WTC11 (cell line): Measurements from ENCODE around the gene NOC2L. TPM values are rescaled to one million over a fixed set of nuclear protein-coding genes. Genes with fewer than 3 reads are reported as not detected.

Experiments used
- ATAC-seq: fragments of 200-7000 bp; cut with Tn5 transposase; 2 replicates; pipeline ENCODE4 v1.10.0; 2021; ENCODE audit warnings: mild to moderate bottlenecking, moderate library complexity
- CTCF ChIA-PET: fragments of 300-600 bp; sonication (Branson Sonifier 250); formaldehyde crosslinking; loops from one replicate; lab custom pipeline; 2021; ENCODE audit warnings: antibody characterized with exemption; lab: Charles Lee
- POLR2A ChIA-PET: fragments of 350-600 bp; sonication (Branson Sonifier 250); formaldehyde crosslinking; loops from one replicate; lab custom pipeline; 2021; ENCODE audit warnings: antibody characterized with exemption; lab: Charles Lee
- DNase-seq: peaks from one replicate; pipeline ENCODE4 v3.0.0; 2021; ENCODE audit warnings: low spot score
- H3K27ac Mint-ChIP-seq: 2 replicates; pipeline ENCODE4 v1.8.0; 2021; ENCODE audit warnings: mixed read lengths
- H3K27me3 Mint-ChIP-seq: 2 replicates; pipeline ENCODE4 v1.8.0; 2021; ENCODE audit warnings: low read depth, mild to moderate bottlenecking, moderate library complexity, mixed read lengths
- H3K36me3 Mint-ChIP-seq: 2 replicates; pipeline ENCODE4 v1.8.0; 2021; ENCODE audit warnings: mixed read lengths
- H3K4me1 Mint-ChIP-seq: 2 replicates; pipeline ENCODE4 v1.8.0; 2022; ENCODE audit warnings: mixed read lengths
- H3K4me3 Mint-ChIP-seq: 2 replicates; pipeline ENCODE4 v1.8.0; 2021; ENCODE audit warnings: mild to moderate bottlenecking, moderate library complexity, mixed read lengths
- H3K9me3 Mint-ChIP-seq: 2 replicates; pipeline ENCODE4 v1.8.0; 2021; ENCODE audit warnings: mixed read lengths
- ATF6 ChIP-seq: sonication (generic); formaldehyde crosslinking; IDR thresholded peaks from 2 replicates; pipeline ENCODE4 v1.8.1; 2023; ENCODE audit warnings: mild to moderate bottlenecking, missing genetic modification reagents
- FOXK1 ChIP-seq: sonication (generic); formaldehyde crosslinking; IDR thresholded peaks from 2 replicates; pipeline ENCODE4 v1.8.0; 2022; ENCODE audit warnings: mild to moderate bottlenecking, moderate library complexity, missing genetic modification reagents
- IRF2 ChIP-seq: sonication (generic); formaldehyde crosslinking; IDR thresholded peaks from 2 replicates; pipeline ENCODE4 v1.8.0; 2022; ENCODE audit warnings: low read depth, missing genetic modification reagents, borderline replicate concordance
- SP1 ChIP-seq: sonication (generic); formaldehyde crosslinking; conservative IDR thresholded peaks from 2 replicates; pipeline ENCODE4 v1.8.1; 2022; ENCODE audit warnings: missing genetic modification reagents
- ZNF121 ChIP-seq: sonication (generic); formaldehyde crosslinking; IDR thresholded peaks from 2 replicates; pipeline ENCODE4 v1.8.0; 2023; ENCODE audit warnings: missing genetic modification reagents
- ZNF416 ChIP-seq: fragments of 250-450 bp; sonication (Bioruptor Pico); IDR thresholded peaks from 2 replicates; pipeline ENCODE4 v1.9.0; 2021; ENCODE audit warnings: mild to moderate bottlenecking, inconsistent platforms
- ZNF532 ChIP-seq: fragments of 250-450 bp; sonication (Bioruptor Pico); IDR thresholded peaks from 2 replicates; pipeline ENCODE4 v1.9.0; 2021; ENCODE audit warnings: mild to moderate bottlenecking, borderline replicate concordance
- total RNA-seq: library from RNA; stranded (reverse); gene quantifications from 3 replicates; pipeline ENCODE4 v1.2.3, GENCODE V29; 2021
- TF ChIP-seq, protein P1 (sequence below): sonication (generic); formaldehyde crosslinking; IDR thresholded peaks from 2 replicates; pipeline ENCODE4 v1.8.0; 2022; ENCODE audit warnings: mild to moderate bottlenecking, missing genetic modification reagents
- TF ChIP-seq, protein P2 (sequence below): sonication (generic); formaldehyde crosslinking; IDR thresholded peaks from 2 replicates; pipeline ENCODE4 v1.8.1; 2023; ENCODE audit warnings: mild to moderate bottlenecking, moderate library complexity, missing genetic modification reagents
- TF ChIP-seq, protein P3 (sequence below): fragments of 250-450 bp; sonication (Bioruptor Pico); IDR thresholded peaks from 2 replicates; pipeline ENCODE4 v1.9.0; 2021; ENCODE audit warnings: moderate library complexity, mild to moderate bottlenecking, inconsistent platforms, borderline replicate concordance

Gene NOC2L
- total RNA-seq, 1 experiment from 2014 or later, result 182 TPM

DNA sequence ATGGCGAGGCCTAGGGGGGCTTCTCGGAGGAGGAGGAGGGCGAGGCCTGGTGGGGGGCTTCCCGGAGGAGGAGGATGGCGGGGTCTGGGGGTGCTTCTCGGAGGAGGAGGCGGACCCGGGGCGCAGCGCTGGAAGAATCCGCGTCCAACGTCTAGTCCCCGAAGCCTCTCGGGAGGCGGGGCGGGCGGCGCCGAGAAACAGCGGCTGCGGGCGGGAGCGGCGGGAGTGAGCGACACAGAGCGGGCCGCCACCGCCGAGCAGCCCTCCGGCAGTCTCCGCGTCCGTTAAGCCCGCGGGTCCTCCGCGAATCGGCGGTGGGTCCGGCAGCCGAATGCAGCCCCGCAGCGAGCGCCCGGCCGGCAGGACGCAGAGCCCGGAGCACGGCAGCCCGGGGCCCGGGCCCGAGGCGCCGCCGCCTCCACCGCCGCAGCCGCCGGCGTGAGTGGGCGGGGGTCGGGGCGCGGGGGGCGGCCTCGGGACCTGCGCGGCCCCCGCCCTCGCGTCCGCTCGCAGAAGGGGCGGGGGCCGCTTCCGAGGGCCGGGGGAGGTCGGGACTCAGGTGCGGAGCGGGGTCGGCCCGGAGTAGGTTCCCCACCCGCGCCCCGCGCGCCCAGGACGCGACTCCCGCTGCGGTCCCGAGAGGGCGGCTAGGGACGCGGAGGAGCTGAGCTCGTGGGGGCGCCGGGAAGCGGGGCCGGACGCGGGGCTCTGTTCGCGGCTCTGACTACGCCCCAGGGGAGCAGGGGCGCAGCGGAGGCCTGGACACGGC is 1.5 kb upstream of the NOC2L start, which contains the start of gene KLHL17:
Gene KLHL17, plus strand, starts transcription at position 222 of the 769 bp plus-strand sequence. Its CDS starts 110 bp downstream, at position 332.
- no peak within 1 kb of the TSS for H3K27ac Mint-ChIP-seq
- peaks cover 9% of the 10 kb centered on the region for H3K27me3 Mint-ChIP-seq
- ATAC-seq (peak; percentile 78), DNase-seq (peak; percentile 85)
- TF ChIP-seq ZNF532 (CRISPR knock-in tag) (no peak), ZNF416 (CRISPR knock-in tag) (no peak), FOXK1 (CRISPR knock-in tag) (peak; percentile 53; the same call in 1 of the 2 replicates), SP1 (peak; percentile 78), ATF6 (CRISPR knock-in tag) (no peak)
- TF ChIP-seq, protein P1, sequence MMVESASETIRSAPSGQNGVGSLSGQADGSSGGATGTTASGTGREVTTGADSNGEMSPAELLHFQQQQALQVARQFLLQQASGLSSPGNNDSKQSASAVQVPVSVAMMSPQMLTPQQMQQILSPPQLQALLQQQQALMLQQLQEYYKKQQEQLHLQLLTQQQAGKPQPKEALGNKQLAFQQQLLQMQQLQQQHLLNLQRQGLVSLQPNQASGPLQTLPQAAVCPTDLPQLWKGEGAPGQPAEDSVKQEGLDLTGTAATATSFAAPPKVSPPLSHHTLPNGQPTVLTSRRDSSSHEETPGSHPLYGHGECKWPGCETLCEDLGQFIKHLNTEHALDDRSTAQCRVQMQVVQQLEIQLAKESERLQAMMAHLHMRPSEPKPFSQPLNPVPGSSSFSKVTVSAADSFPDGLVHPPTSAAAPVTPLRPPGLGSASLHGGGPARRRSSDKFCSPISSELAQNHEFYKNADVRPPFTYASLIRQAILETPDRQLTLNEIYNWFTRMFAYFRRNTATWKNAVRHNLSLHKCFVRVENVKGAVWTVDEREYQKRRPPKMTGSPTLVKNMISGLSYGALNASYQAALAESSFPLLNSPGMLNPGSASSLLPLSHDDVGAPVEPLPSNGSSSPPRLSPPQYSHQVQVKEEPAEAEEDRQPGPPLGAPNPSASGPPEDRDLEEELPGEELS (CRISPR knock-in tag), result peak; percentile 37; the same call in 1 of the 2 replicates
- TF ChIP-seq, protein P2, sequence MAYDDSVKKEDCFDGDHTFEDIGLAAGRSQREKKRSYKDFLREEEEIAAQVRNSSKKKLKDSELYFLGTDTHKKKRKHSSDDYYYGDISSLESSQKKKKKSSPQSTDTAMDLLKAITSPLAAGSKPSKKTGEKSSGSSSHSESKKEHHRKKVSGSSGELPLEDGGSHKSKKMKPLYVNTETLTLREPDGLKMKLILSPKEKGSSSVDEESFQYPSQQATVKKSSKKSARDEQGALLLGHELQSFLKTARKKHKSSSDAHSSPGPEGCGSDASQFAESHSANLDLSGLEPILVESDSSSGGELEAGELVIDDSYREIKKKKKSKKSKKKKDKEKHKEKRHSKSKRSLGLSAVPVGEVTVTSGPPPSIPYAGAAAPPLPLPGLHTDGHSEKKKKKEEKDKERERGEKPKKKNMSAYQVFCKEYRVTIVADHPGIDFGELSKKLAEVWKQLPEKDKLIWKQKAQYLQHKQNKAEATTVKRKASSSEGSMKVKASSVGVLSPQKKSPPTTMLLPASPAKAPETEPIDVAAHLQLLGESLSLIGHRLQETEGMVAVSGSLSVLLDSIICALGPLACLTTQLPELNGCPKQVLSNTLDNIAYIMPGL (CRISPR knock-in tag), result 0 out of 2 replicates have a peak, but pooled peaks have one; percentile 35
- TF ChIP-seq, protein P3, sequence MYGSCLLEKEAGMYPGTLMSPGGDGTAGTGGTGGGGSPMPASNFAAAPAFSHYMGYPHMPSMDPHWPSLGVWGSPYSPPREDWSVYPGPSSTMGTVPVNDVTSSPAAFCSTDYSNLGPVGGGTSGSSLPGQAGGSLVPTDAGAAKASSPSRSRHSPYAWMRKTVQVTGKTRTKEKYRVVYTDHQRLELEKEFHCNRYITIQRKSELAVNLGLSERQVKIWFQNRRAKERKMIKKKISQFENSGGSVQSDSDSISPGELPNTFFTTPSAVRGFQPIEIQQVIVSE, result no peak
- no peaks in the 10 kb centered on the region for H3K9me3 Mint-ChIP-seq
- H3K36me3 Mint-ChIP-seq, result peaks cover 10% of the 10 kb centered on the region
- CTCF ChIA-PET, result interaction anchor here (1.6 kb wide), 1 partner anchor 104 kb away, joined by 3 read pairs; no protein-coding TSS in a partner anchor
- peaks cover 14% of the 10 kb centered on the region for H3K4me1 Mint-ChIP-seq
- H3K4me3 Mint-ChIP-seq, result peak within 1 kb of the TSS; percentile 66
- POLR2A ChIA-PET, result no interaction called here

GRCh38 chr1:959731-960362 is 791 bp upstream of the NOC2L start:
- peaks cover 17% of the 10 kb centered on the region for H3K36me3 Mint-ChIP-seq
- no peak for TF ChIP-seq IRF2 (CRISPR knock-in tag)
- peak; percentile 91 for TF ChIP-seq ZNF121 (CRISPR knock-in tag)
- TF ChIP-seq, all 79 proteins: peak for 1
- Mint-ChIP-seq H3K9me3 (no peaks in the 10 kb centered on the region), H3K27ac (no peak overlapping the region), H3K27me3 (peaks cover 9% of the 10 kb centered on the region), H3K4me1 (peaks cover 14% of the 10 kb centered on the region), H3K4me3 (peak overlapping the region; percentile 66)
- ATAC-seq, result peak; percentile 3; the same call in 1 of the 2 replicates
- ChIA-PET CTCF (interaction anchor here (1.1 kb wide), 1 partner anchor 11 kb away, joined by 7 read pairs; no protein-coding TSS in a partner anchor), POLR2A (interaction anchor here (1.0 kb wide), 1 partner anchor 17 kb away, joined by 3 read pairs; no protein-coding TSS in a partner anchor)
- DNase-seq, result no peak
